GM12892 (cell line): ENCODE data around the gene ZNF362.
A peak's percentile ranks its signal among the peaks of the same experiment; 100 is the strongest.

Source experiments
- POLR2A ChIP-seq: IDR thresholded peaks from 2 replicates; pipeline ENCODE4 v1.6.1; 2011; ENCODE audit warnings: low read depth, low read length, control low read depth
- POLR2AphosphoS5 ChIP-seq: IDR thresholded peaks from 2 replicates; pipeline ENCODE4 v1.6.1; 2011; ENCODE audit warnings: low read depth, low read length, control low read depth
- TAF1 ChIP-seq: IDR thresholded peaks from 2 replicates; pipeline ENCODE4 v1.6.1; 2011; ENCODE audit warnings: low read depth, mild to moderate bottlenecking, control low read depth, low read length, borderline replicate concordance

DNA sequence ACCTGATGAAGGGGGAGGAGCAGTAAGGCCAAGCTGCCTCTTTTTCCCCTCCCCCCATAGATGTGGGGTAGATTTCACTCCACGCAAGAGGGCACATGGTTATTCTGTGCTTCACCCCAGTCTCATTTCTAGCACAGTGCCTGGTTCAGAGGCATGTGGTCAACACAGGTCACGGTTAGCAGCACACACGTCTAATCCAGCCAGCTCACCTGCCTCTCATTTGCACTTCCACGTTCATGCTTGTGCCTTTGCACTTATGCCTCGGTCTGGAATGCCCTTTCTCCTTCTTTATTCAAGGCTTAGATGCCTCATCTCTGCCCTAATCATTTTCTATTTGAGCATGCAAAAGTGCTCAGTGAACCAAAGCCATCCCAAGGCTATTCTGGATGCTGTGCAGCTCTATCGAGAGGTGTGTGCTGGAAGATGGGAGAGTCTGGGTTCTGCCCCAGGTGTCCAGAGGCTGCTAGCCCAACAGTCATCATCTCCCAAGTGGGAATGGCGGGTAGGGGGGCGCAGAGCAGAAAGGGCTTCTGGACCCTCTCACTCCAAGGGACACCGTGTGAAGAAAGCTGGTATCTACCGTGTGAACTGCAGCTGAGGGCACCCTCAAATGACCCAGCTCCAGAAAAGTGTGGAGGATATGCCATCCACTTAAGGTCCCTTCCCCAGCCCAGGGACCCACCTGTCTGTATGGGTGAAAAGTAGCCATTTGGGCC is 66.7 kb downstream of the ZNF362 start:
- TF ChIP-seq POLR2AphosphoS5 (peak; percentile 75), POLR2A (0 out of 2 replicates have a peak, but pooled peaks have one; percentile 30), TAF1 (no peak)
